Upper lobe of left lung (tissue), 6 donors: ENCODE results near the gene ZNF629. TPM values are rescaled to one million over a fixed set of nuclear protein-coding genes. Genes with fewer than 3 reads are reported as not detected.

Source experiments
- ATAC-seq, 2 donors: fragments of 200-7000 bp; cut with Tn5 transposase; one replicate each; pipeline ENCODE4 v1.9.1; 2022; ENCODE audit warnings: mild to moderate bottlenecking in 2 of 2, moderate library complexity in 2 of 2; ENCODE audit not compliant: low FRiP score in 2 of 2
- DNase-seq, 2 donors: peaks; one replicate each; pipeline ENCODE4 v3.0.0-alpha.2; 2019 to 2020
- H3K27ac ChIP-seq, 4 donors: fragments of 200-600 bp; sonication (generic); one replicate each; pipeline ENCODE4 v1.5.1; 2016 to 2019
- H3K27me3 ChIP-seq, 4 donors: fragments of 200-600 bp; sonication (generic); one replicate each; pipeline ENCODE4 v1.5.1; 2017 to 2019
- H3K36me3 ChIP-seq, 4 donors: fragments of 200-600 bp; sonication (generic); one replicate each; pipeline ENCODE4 v1.5.1; 2016 to 2019
- H3K4me1 ChIP-seq, 4 donors: fragments of 200-600 bp; sonication (generic); one replicate each; pipeline ENCODE4 v1.5.1; 2018 to 2019
- H3K4me3 ChIP-seq, 4 donors: fragments of 200-600 bp; sonication (generic); one replicate each; pipeline ENCODE4 v1.5.1; 2017 to 2019; ENCODE audit warnings: mild to moderate bottlenecking in 2 of 4, moderate library complexity in 1 of 4
- H3K9me3 ChIP-seq, 4 donors: fragments of 200-600 bp; sonication (generic); one replicate each; pipeline ENCODE4 v1.5.1; 2018 to 2019
- EP300 ChIP-seq, 4 donors: sonication (generic); formaldehyde crosslinking; IDR thresholded peaks; one replicate each; pipeline ENCODE4 v1.5.1; 2017; ENCODE audit warnings: antibody characterized with exemption in 4 of 4, control low read depth in 2 of 4
- POLR2A ChIP-seq, 4 donors: fragments of 450-650 bp; IDR thresholded peaks; one replicate each; pipeline ENCODE4 v1.5.1; 2016 to 2017; ENCODE audit warnings: antibody characterized with exemption in 4 of 4, mild to moderate bottlenecking in 2 of 4
- POLR2AphosphoS5 ChIP-seq, 2 donors: sonication (generic); formaldehyde crosslinking; IDR thresholded peaks; one replicate each; pipeline ENCODE4 v1.5.1; 2017; ENCODE audit warnings: antibody characterized with exemption in 2 of 2
- WGBS, 2 donors: methylation state at CpG; one replicate each; pipeline ENCODE4 v1.1.5; 2017 to 2018; 5-methylcytosine and 5-hydroxymethylcytosine counted together
- total RNA-seq, 6 donors: library from RNA; depleted of rRNA in 4 of 6; stranded (reverse); fragments of >200 nt in 4 of 6; gene quantifications; one replicate each; pipeline versions ENCODE4 v1.1.0 to v1.2.1, GENCODE V29; 2016 to 2021
- TF ChIP-seq, protein P1 (sequence below), 6 experiments: fragments of 450-650 bp in 4 of 6; fragments of 200-600 bp in 2 of 6; sonication (generic) in 2 of 6; IDR thresholded peaks; one replicate each; pipeline ENCODE4 v1.5.1; 2016 to 2019; ENCODE audit warnings: antibody characterized with exemption in 6 of 6
- donor health status: DM: no; HTN: no; CAD: no; lungs with moderate emphysema.
- donor health status: DM: no; HTN: yes; CAD: no; lungs with severe emphysema.

Gene ZNF629
- total RNA-seq, 6 donors from 2014 or later = 13.1 to 32.5 (median 14.8) TPM

GRCh38 chr16:30780549-30780948 lies 6.5 kb downstream of the ZNF629 start:
- no peak for TF ChIP-seq POLR2AphosphoS5 (IDR thresholded peaks at IDR 0.05)
- no peak for TF ChIP-seq EP300 (IDR thresholded peaks at IDR 0.05)
- TF ChIP-seq, protein P1, sequence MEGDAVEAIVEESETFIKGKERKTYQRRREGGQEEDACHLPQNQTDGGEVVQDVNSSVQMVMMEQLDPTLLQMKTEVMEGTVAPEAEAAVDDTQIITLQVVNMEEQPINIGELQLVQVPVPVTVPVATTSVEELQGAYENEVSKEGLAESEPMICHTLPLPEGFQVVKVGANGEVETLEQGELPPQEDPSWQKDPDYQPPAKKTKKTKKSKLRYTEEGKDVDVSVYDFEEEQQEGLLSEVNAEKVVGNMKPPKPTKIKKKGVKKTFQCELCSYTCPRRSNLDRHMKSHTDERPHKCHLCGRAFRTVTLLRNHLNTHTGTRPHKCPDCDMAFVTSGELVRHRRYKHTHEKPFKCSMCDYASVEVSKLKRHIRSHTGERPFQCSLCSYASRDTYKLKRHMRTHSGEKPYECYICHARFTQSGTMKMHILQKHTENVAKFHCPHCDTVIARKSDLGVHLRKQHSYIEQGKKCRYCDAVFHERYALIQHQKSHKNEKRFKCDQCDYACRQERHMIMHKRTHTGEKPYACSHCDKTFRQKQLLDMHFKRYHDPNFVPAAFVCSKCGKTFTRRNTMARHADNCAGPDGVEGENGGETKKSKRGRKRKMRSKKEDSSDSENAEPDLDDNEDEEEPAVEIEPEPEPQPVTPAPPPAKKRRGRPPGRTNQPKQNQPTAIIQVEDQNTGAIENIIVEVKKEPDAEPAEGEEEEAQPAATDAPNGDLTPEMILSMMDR (IDR thresholded peaks at IDR 0.05) = no peak
- no peak for TF ChIP-seq POLR2A (IDR thresholded peaks at IDR 0.05)
- WGBS, 2 donors = 62 to 82% methylated on average over 4 of the region's 4 CpGs
- peaks cover 7 to 31% (median 26%) of the 10 kb centered on the region in 4 donors for H3K36me3 ChIP-seq
- ATAC-seq = no peak
- H3K9me3 ChIP-seq = no peaks in the 10 kb centered on the region
- peaks cover 8 to 19% (median 11%) of the 10 kb centered on the region in 4 donors for H3K4me1 ChIP-seq
- no peak for DNase-seq
- H3K27me3 ChIP-seq = no peaks in the 10 kb centered on the region
- H3K4me3 ChIP-seq = no peak overlapping the region
- H3K27ac ChIP-seq = no peak overlapping the region

- Histone ChIP-seq H3K36me3 (peaks cover 7 to 31% (median 26%) of the 10 kb centered on the region in 4 donors), H3K4me1 (peaks cover 7 to 22% (median 14%) of the 10 kb centered on the region in 4 donors), H3K4me3 (no peak overlapping the region), H3K9me3 (no peaks in the 10 kb centered on the region), H3K27me3 (no peaks in the 10 kb centered on the region), H3K27ac (no peak overlapping the region)
- no peak for DNase-seq
- ATAC-seq = no peak
- WGBS, 2 donors = 86 to 100% methylated on average over 2 to 3 of the region's 3 CpGs
- TF ChIP-seq POLR2A (IDR thresholded peaks at IDR 0.05) = no peak
- TF ChIP-seq, protein P1 (IDR thresholded peaks at IDR 0.05) = no peak
- TF ChIP-seq EP300 (IDR thresholded peaks at IDR 0.05) = no peak
- no peak for TF ChIP-seq POLR2AphosphoS5 (IDR thresholded peaks at IDR 0.05)
Measured at GRCh38 chr16:30780021-30780420, 7.0 kb downstream of the ZNF629 start.

GRCh38 chr16:30779596-30779995 lies 7.4 kb downstream of the ZNF629 start:
- Histone ChIP-seq H3K4me3 (no peak overlapping the region), H3K36me3 (peaks cover 7 to 32% (median 26%) of the 10 kb centered on the region in 4 donors), H3K4me1 (peaks cover 11 to 26% (median 18%) of the 10 kb centered on the region in 4 donors), H3K27me3 (no peaks in the 10 kb centered on the region), H3K9me3 (no peaks in the 10 kb centered on the region), H3K27ac (no peak overlapping the region)
- ATAC-seq = no peak
- WGBS, 2 donors = 87 to 93% methylated on average over 6 of the region's 6 CpGs
- TF ChIP-seq, protein P1 (IDR thresholded peaks at IDR 0.05) = no peak
- TF ChIP-seq POLR2A (IDR thresholded peaks at IDR 0.05) (no peak), POLR2AphosphoS5 (IDR thresholded peaks at IDR 0.05) (no peak), EP300 (IDR thresholded peaks at IDR 0.05) (no peak)
- no peak for DNase-seq

DNA sequence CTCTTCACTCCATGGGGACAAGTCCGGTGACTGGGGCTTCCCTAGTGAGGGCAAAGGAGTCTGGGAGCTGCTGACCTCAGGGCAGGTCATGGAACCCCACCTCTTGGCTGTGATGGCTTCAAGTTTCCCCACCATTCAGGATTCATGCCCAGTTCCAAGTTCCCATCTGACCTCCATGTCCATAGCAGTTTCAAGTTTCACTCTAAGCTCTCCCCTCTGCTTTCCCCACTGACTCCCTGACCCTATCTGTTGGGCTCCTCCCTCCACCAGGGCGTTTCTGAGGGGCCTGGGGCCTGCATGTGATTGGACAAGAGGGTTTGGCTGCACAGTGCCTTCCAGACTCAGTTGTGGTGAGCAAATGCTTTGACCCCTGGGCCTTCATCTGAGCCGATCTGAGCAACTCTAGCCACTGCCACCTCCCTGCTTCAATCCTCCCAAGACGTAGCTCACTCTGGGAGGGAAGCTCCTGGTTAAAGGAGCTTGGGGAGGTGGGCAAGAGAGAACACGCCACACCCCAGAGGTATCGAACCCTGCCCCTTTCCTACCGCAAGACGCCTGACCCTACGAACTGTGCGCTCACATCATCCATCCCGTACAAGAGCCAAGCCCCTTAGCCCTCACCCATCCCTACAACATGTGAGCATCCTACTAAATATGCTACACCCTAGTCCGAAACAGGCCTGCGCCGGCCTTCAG lies 8.3 kb downstream of the ZNF629 start:
- Histone ChIP-seq H3K36me3 (peaks cover 7 to 32% (median 24%) of the 10 kb centered on the region in 4 donors), H3K4me1 (peaks cover 11 to 34% (median 19%) of the 10 kb centered on the region in 4 donors), H3K27ac (no peak overlapping the region), H3K9me3 (no peaks in the 10 kb centered on the region), H3K27me3 (no peaks in the 10 kb centered on the region), H3K4me3 (no peak overlapping the region)
- no peak for TF ChIP-seq POLR2AphosphoS5 (IDR thresholded peaks at IDR 0.05)
- TF ChIP-seq POLR2A (IDR thresholded peaks at IDR 0.05) = no peak
- no peak for TF ChIP-seq EP300 (IDR thresholded peaks at IDR 0.05)
- TF ChIP-seq, protein P1 (IDR thresholded peaks at IDR 0.05) = no peak
- DNase-seq = no peak
- 85 to 88% methylated on average over 12 to 14 of the region's 14 CpGs for WGBS, 2 donors
- ATAC-seq = no peak
